ENCODE measurements around the gene CYP26C1. TPM values are rescaled to one million over a fixed set of nuclear protein-coding genes. Genes with fewer than 3 reads are reported as not detected.
A peak's percentile ranks its signal among the peaks of the same experiment; 100 is the strongest.

Gene CYP26C1
- total RNA-seq, 4 donors from 2014 or later = under 0.01 to 0.39 (median under 0.01) TPM; not detected in 1

- TF ChIP-seq POLR2AphosphoS5 (IDR thresholded peaks at IDR 0.05) (no peak), POLR2A (IDR thresholded peaks at IDR 0.05; ENCODE audit: low read depth) (no peak), CTCF (IDR thresholded peaks at IDR 0.05) (no peak), EP300 (IDR thresholded peaks at IDR 0.05) (no peak)
- intact Hi-C loops (cut with DNase I) = loop anchor here (2.0 to 10.0 kb wide), 2 partner anchors 207 to 273 kb away; no protein-coding TSS in a partner anchor
- Histone ChIP-seq H3K9me3 (no peaks in the 10 kb centered on the region), H3K4me3 (no peak overlapping the region), H3K27ac (replicated peaks in 1 of 4) (no peak overlapping the region), H3K4me1 (peaks cover 0 to 8% (median 4%) of the 10 kb centered on the region in 4 donors), H3K36me3 (no peaks in the 10 kb centered on the region), H3K27me3 (peaks cover 0 to 33% (median 0%) of the 10 kb centered on the region in 4 donors)
- 69% methylated on average over 3 of the region's 3 CpGs for WGBS
- DNase-seq (ENCODE audit: extremely low spot score) = peak; percentile 77
These were observed 20.7 kb downstream of the CYP26C1 start for GRCh38 chr10:93081318-93081717.

- no peak overlapping the region for H3K4me3 ChIP-seq
- H3K36me3 ChIP-seq = no peaks in the 10 kb centered on the region
- peaks cover 0 to 8% (median 4%) of the 10 kb centered on the region in 4 donors for H3K4me1 ChIP-seq
- WGBS = 60% methylated on average over 10 of the region's 10 CpGs
- H3K27ac ChIP-seq (replicated peaks in 1 of 4) = no peak overlapping the region
- TF ChIP-seq EP300 (IDR thresholded peaks at IDR 0.05) = no peak
- TF ChIP-seq POLR2AphosphoS5 (IDR thresholded peaks at IDR 0.05) = no peak
- TF ChIP-seq POLR2A (IDR thresholded peaks at IDR 0.05; ENCODE audit: low read depth) = no peak
- no peak for TF ChIP-seq CTCF (IDR thresholded peaks at IDR 0.05)
- intact Hi-C loops (cut with DNase I) = loop anchor here (2.0 to 10.0 kb wide), 2 partner anchors 207 to 273 kb away; no protein-coding TSS in a partner anchor
- DNase-seq (ENCODE audit: extremely low spot score) = peak; percentile 74
- peaks cover 0 to 31% (median 0%) of the 10 kb centered on the region in 4 donors for H3K27me3 ChIP-seq
- no peaks in the 10 kb centered on the region for H3K9me3 ChIP-seq
These were observed 21.2 kb downstream of the CYP26C1 start for GRCh38 chr10:93081834-93082233.

GRCh38 chr10:93083743-93084539 is 23.3 kb downstream of the CYP26C1 start:
- peaks cover 0 to 21% (median 0%) of the 10 kb centered on the region in 4 donors for H3K27me3 ChIP-seq
- peaks cover 0 to 8% (median 4%) of the 10 kb centered on the region in 4 donors for H3K4me1 ChIP-seq
- H3K9me3 ChIP-seq = no peaks in the 10 kb centered on the region
- no peak overlapping the region for H3K4me3 ChIP-seq
- no peak overlapping the region for H3K27ac ChIP-seq (replicated peaks in 1 of 4)
- 84% methylated on average over 7 of the region's 7 CpGs for WGBS
- intact Hi-C loops (cut with DNase I) = loop anchor here (10.0 kb wide), 1 partner anchor 271 kb away; no protein-coding TSS in a partner anchor
- no peak for TF ChIP-seq POLR2AphosphoS5 (IDR thresholded peaks at IDR 0.05)
- TF ChIP-seq POLR2A (IDR thresholded peaks at IDR 0.05; ENCODE audit: low read depth) = no peak
- no peak for TF ChIP-seq EP300 (IDR thresholded peaks at IDR 0.05)
- TF ChIP-seq CTCF (IDR thresholded peaks at IDR 0.05) = no peak
- H3K36me3 ChIP-seq = no peaks in the 10 kb centered on the region
- peak; percentile 68 for DNase-seq (ENCODE audit: extremely low spot score)

GRCh38 chr10:93085272-93085859 is 24.8 kb downstream of the CYP26C1 start:
- no peak overlapping the region for H3K4me3 ChIP-seq
- TF ChIP-seq POLR2AphosphoS5 (IDR thresholded peaks at IDR 0.05) = no peak
- TF ChIP-seq POLR2A (IDR thresholded peaks at IDR 0.05; ENCODE audit: low read depth) = no peak
- TF ChIP-seq CTCF (IDR thresholded peaks at IDR 0.05) = no peak
- no peak for TF ChIP-seq EP300 (IDR thresholded peaks at IDR 0.05)
- no peaks in the 10 kb centered on the region for H3K36me3 ChIP-seq
- H3K27ac ChIP-seq (replicated peaks in 1 of 4) = no peak overlapping the region
- DNase-seq (ENCODE audit: extremely low spot score) = peak; percentile 53
- no peaks in the 10 kb centered on the region for H3K9me3 ChIP-seq
- H3K27me3 ChIP-seq = peaks cover 0 to 8% (median 0%) of the 10 kb centered on the region in 4 donors
- intact Hi-C loops (cut with DNase I) = loop anchor here (10.0 kb wide), 1 partner anchor 269 kb away; no protein-coding TSS in a partner anchor
- peaks cover 0 to 3% (median under 1%) of the 10 kb centered on the region in 4 donors for H3K4me1 ChIP-seq
- 73% methylated on average over 4 of the region's 4 CpGs for WGBS
